GM23248 (cell line): Measurements from ENCODE around the gene KRT39. TPM values are rescaled to one million over a fixed set of nuclear protein-coding genes. Genes with fewer than 3 reads are reported as not detected.

ENCODE experiments used
- DNase-seq: peaks from one replicate; pipeline ENCODE4 v3.0.0-alpha.2; 2015
- H2AFZ ChIP-seq: fragments of 200-600 bp; sonication (generic); 2 replicates; pipeline ENCODE4 v1.6.1; 2016; ENCODE audit warnings: antibody characterized with exemption
- H3F3A ChIP-seq: fragments of 200-600 bp; sonication (generic); 2 replicates; pipeline ENCODE4 v1.6.1; 2016; ENCODE audit warnings: mild to moderate bottlenecking, antibody characterized with exemption, mixed run types; ENCODE audit not compliant: insufficient read depth
- H3K27ac ChIP-seq: fragments of 200-600 bp; sonication (generic); 2 replicates; pipeline ENCODE4 v1.5.1; 2016; ENCODE audit warnings: mild to moderate bottlenecking
- H3K27me3 ChIP-seq: fragments of 200-600 bp; sonication (generic); replicated peaks from 2 replicates; pipeline ENCODE4 v1.6.1; 2016; ENCODE audit warnings: mild to moderate bottlenecking; ENCODE audit not compliant: insufficient read depth
- H3K36me3 ChIP-seq: fragments of 200-600 bp; sonication (generic); 2 replicates; pipeline ENCODE4 v1.6.1; 2016; ENCODE audit warnings: low read depth, mild to moderate bottlenecking
- H3K4me1 ChIP-seq: fragments of 200-600 bp; sonication (generic); 2 replicates; pipeline ENCODE4 v1.6.1; 2016; ENCODE audit warnings: mild to moderate bottlenecking; ENCODE audit not compliant: insufficient read depth
- H3K4me2 ChIP-seq: fragments of 200-600 bp; sonication (generic); one replicate; pipeline ENCODE4 v1.6.1; 2016; ENCODE audit warnings: mild to moderate bottlenecking; ENCODE audit not compliant: unreplicated experiment
- H3K4me3 ChIP-seq: fragments of 200-600 bp; sonication (generic); 2 replicates; pipeline ENCODE4 v1.5.1; 2016; ENCODE audit warnings: mild to moderate bottlenecking
- H3K79me2 ChIP-seq: fragments of 200-600 bp; sonication (generic); 2 replicates; pipeline ENCODE4 v1.6.1; 2016; ENCODE audit warnings: mild to moderate bottlenecking; ENCODE audit not compliant: insufficient read depth
- H3K9ac ChIP-seq: fragments of 200-600 bp; sonication (generic); 2 replicates; pipeline ENCODE4 v1.6.1; 2016; ENCODE audit warnings: mild to moderate bottlenecking
- H3K9me2 ChIP-seq: fragments of 200-600 bp; sonication (generic); 2 replicates; pipeline ENCODE4 v1.6.1; 2016; ENCODE audit warnings: mixed run types, mild to moderate bottlenecking, moderate library complexity; ENCODE audit not compliant: insufficient read depth
- H3K9me3 ChIP-seq: fragments of 200-600 bp; sonication (generic); one replicate; pipeline ENCODE4 v1.6.1; 2017; ENCODE audit warnings: low read depth
- H4K20me1 ChIP-seq: fragments of 200-600 bp; sonication (generic); 2 replicates; pipeline ENCODE4 v1.6.0; 2016; ENCODE audit not compliant: insufficient read depth
- EZH2 ChIP-seq: fragments of 200-600 bp; sonication (generic); IDR thresholded peaks from 2 replicates; pipeline ENCODE4 v1.6.1; 2018; ENCODE audit warnings: antibody characterized with exemption, mild to moderate bottlenecking; ENCODE audit not compliant: insufficient read depth, poor library complexity, severe bottlenecking
- EZH2phosphoT487 ChIP-seq: fragments of 200-600 bp; sonication (generic); IDR thresholded peaks from 2 replicates; pipeline ENCODE4 v1.6.1; 2018; ENCODE audit warnings: antibody characterized with exemption, moderate library complexity, mild to moderate bottlenecking, low read depth; ENCODE audit not compliant: insufficient read depth
- WGBS, 2 experiments: methylation state at CpG; one replicate each; pipeline ENCODE4 v1.1.6; 2015 to 2017; ENCODE audit warnings: low lambda C conversion rate in 2 of 2, low coverage in 1 of 2; ENCODE audit errors: missing lambda C conversion rate in 2 of 2; 5-methylcytosine and 5-hydroxymethylcytosine counted together
- in situ Hi-C: fragments of 300-500 bp; cut with MboI; formaldehyde crosslinking; loops from 2 replicates; pipeline ENCODE4 v1.15.0; 2020
- polyA plus RNA-seq: library from polyadenylated mRNA; unstranded; fragments of >200 nt; fragmentation: Nextera tagmentation; extraction: Ambion mirVana; gene quantifications from 2 replicates; pipeline ENCODE4 v1.2.1, GENCODE V29; 2016
- total RNA-seq: library from RNA; depleted of rRNA; stranded (reverse); fragments of >200 nt; shearing (Covaris generic); gene quantifications from 2 replicates; pipeline ENCODE4 v1.2.3, GENCODE V29; 2014

Gene KRT39
- total and polyA plus RNA-seq, 2 experiments from 2014 or later, result not detected

- Histone ChIP-seq H3K4me1 (peaks cover 47% of the 10 kb centered on the region), H3K79me2 (no peaks in the 10 kb centered on the region), H3K36me3 (no peaks in the 10 kb centered on the region), H3K9ac (no peak overlapping the region), H3K9me3 (no peaks in the 10 kb centered on the region), H3K4me3 (no peak overlapping the region), H3K9me2 (no peaks in the 10 kb centered on the region), H4K20me1 (no peaks in the 10 kb centered on the region), H2AFZ (no peak overlapping the region), H3K27ac (peak overlapping the region; percentile 97), H3K27me3 (no peaks in the 10 kb centered on the region), H3F3A (peaks cover 41% of the 10 kb centered on the region), H3K4me2 (no peak overlapping the region)
- WGBS, 2 experiments, result 98% methylated on average over 2 of the region's 2 CpGs
- no peak for DNase-seq
- in situ Hi-C loops, result no loop called here
- no peak for TF ChIP-seq EZH2
- no peak for TF ChIP-seq EZH2phosphoT487
Measured at GRCh38 chr17:40951011-40951622, 15.6 kb downstream of the KRT39 start.

GRCh38 chr17:40950176-40950575 is 16.6 kb downstream of the KRT39 start:
- no peaks in the 10 kb centered on the region for H3K9me2 ChIP-seq
- no peaks in the 10 kb centered on the region for H3K36me3 ChIP-seq
- no peak overlapping the region for H3K9ac ChIP-seq
- in situ Hi-C loops, result no loop called here
- no peak overlapping the region for H2AFZ ChIP-seq
- H3K79me2 ChIP-seq, result no peaks in the 10 kb centered on the region
- peaks cover 39% of the 10 kb centered on the region for H3K4me1 ChIP-seq
- no peak for TF ChIP-seq EZH2
- no peak for TF ChIP-seq EZH2phosphoT487
- peaks cover 35% of the 10 kb centered on the region for H3F3A ChIP-seq
- no peak for DNase-seq
- H4K20me1 ChIP-seq, result no peaks in the 10 kb centered on the region
- H3K27ac ChIP-seq, result no peak overlapping the region
- H3K4me2 ChIP-seq, result no peak overlapping the region
- WGBS, 2 experiments, result 78 to 80% methylated on average over 7 of the region's 7 CpGs
- H3K4me3 ChIP-seq, result no peak overlapping the region
- no peaks in the 10 kb centered on the region for H3K27me3 ChIP-seq
- H3K9me3 ChIP-seq, result no peaks in the 10 kb centered on the region

- Histone ChIP-seq H2AFZ (no peak overlapping the region), H3K27me3 (no peaks in the 10 kb centered on the region), H3K9ac (no peak overlapping the region), H3K27ac (no peak overlapping the region), H3K4me3 (no peak overlapping the region), H3K9me2 (no peaks in the 10 kb centered on the region), H3K4me1 (peaks cover 32% of the 10 kb centered on the region), H3K9me3 (no peaks in the 10 kb centered on the region), H3F3A (peaks cover 27% of the 10 kb centered on the region), H3K4me2 (no peak overlapping the region), H3K79me2 (no peaks in the 10 kb centered on the region), H4K20me1 (no peaks in the 10 kb centered on the region), H3K36me3 (no peaks in the 10 kb centered on the region)
- in situ Hi-C loops, result no loop called here
- no peak for TF ChIP-seq EZH2phosphoT487
- no peak for TF ChIP-seq EZH2
- WGBS, 2 experiments, result 73 to 75% methylated on average over 10 of the region's 10 CpGs
- DNase-seq, result no peak
Measured at GRCh38 chr17:40949418-40949817, 17.3 kb downstream of the KRT39 start.

DNA sequence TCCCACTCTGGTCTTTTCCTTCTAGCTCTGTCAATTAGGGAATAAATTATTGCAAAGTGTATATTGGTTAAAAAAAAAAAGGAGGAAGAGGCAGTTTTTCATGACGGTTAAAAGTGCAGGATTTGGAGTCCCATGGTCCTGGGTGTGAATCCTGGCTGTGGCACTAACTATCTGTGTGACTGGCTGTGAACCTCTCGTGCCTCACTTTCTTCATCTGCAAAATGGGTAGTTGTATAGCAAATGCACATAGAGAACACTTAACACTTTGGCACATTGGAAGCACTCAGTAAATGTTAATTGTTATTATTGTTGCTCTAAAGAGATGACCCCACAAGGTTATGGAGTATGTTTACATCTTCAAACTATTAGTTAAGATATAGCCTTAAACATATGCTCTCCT is 18.8 kb downstream of the KRT39 start:
- H3K9me3 ChIP-seq, result no peaks in the 10 kb centered on the region
- in situ Hi-C loops, result no loop called here
- H4K20me1 ChIP-seq, result no peaks in the 10 kb centered on the region
- no peak overlapping the region for H3K27ac ChIP-seq
- no peak overlapping the region for H3K4me2 ChIP-seq
- no peak for DNase-seq
- H3K27me3 ChIP-seq, result no peaks in the 10 kb centered on the region
- no peak overlapping the region for H3K4me3 ChIP-seq
- no peak overlapping the region for H2AFZ ChIP-seq
- H3K9me2 ChIP-seq, result no peaks in the 10 kb centered on the region
- H3K36me3 ChIP-seq, result no peaks in the 10 kb centered on the region
- 62% methylated on average over 2 of the region's 2 CpGs for WGBS, 2 experiments
- H3K4me1 ChIP-seq, result peaks cover 18% of the 10 kb centered on the region
- peaks cover 15% of the 10 kb centered on the region for H3F3A ChIP-seq
- no peaks in the 10 kb centered on the region for H3K79me2 ChIP-seq
- H3K9ac ChIP-seq, result no peak overlapping the region
- TF ChIP-seq EZH2 (no peak), EZH2phosphoT487 (no peak)

- Histone ChIP-seq H3K9me3 (no peaks in the 10 kb centered on the region), H3K9ac (no peak overlapping the region), H3K9me2 (no peaks in the 10 kb centered on the region), H2AFZ (no peak overlapping the region), H3K4me1 (no peaks in the 10 kb centered on the region), H3K4me3 (no peak overlapping the region), H3K36me3 (no peaks in the 10 kb centered on the region), H3F3A (no peaks in the 10 kb centered on the region), H3K4me2 (no peak overlapping the region), H3K79me2 (no peaks in the 10 kb centered on the region), H3K27me3 (no peaks in the 10 kb centered on the region), H4K20me1 (no peaks in the 10 kb centered on the region), H3K27ac (no peak overlapping the region)
- 97 to 98% methylated on average over 6 of the region's 6 CpGs for WGBS, 2 experiments
- no peak for DNase-seq
- TF ChIP-seq EZH2phosphoT487 (no peak), EZH2 (no peak)
- in situ Hi-C loops, result no loop called here
Measured at GRCh38 chr17:40945414-40945813, 21.3 kb downstream of the KRT39 start.
